OCI-LY3 (cell line): ENCODE measurements around the gene SNX2.
A peak's percentile ranks its signal among the peaks of the same experiment; 100 is the strongest.
"Not testable (repeated sequence)": the region's sequence is repeated elsewhere in the genome, so short reads cannot be mapped to it uniquely, and the experiment has no call there.

Source experiments
- H2AFZ ChIP-seq: fragments of 200-600, 300-600 bp; shearing (Covaris generic); 2 replicates; pipeline ENCODE4 v1.6.0; 2014; ENCODE audit warnings: antibody characterized with exemption, low read depth, low read length
- H3K27ac ChIP-seq: fragments of 200-600, 300-600 bp; sonication (generic); 2 replicates; pipeline ENCODE4 v1.5.1; 2014; ENCODE audit warnings: mild to moderate bottlenecking, low read length, moderate library complexity, mixed read lengths
- H3K27me3 ChIP-seq: fragments of 200-600, 300-600 bp; sonication (generic); 2 replicates; pipeline ENCODE4 v1.6.1; 2014; ENCODE audit warnings: low read depth, low read length, mixed read lengths
- H3K36me3 ChIP-seq: fragments of 200-600, 300-600 bp; sonication (generic); replicated peaks from 2 replicates; pipeline ENCODE3; 2014; ENCODE audit warnings: low read depth, low read length, mixed read lengths
- H3K4me1 ChIP-seq: fragments of 300-600, 200-600 bp; sonication (generic); 2 replicates; pipeline ENCODE4 v1.6.1; 2014; ENCODE audit warnings: low read length, mixed read lengths
- H3K4me2 ChIP-seq: fragments of 200-600, 300-600 bp; sonication (generic); 2 replicates; pipeline ENCODE4 v1.6.1; 2014; ENCODE audit warnings: low read length, mixed read lengths
- H3K4me3 ChIP-seq: fragments of 300-600, 200-600 bp; sonication (generic); 2 replicates; pipeline ENCODE4 v1.5.1; 2014; ENCODE audit warnings: antibody characterized with exemption, mild to moderate bottlenecking, low read length, moderate library complexity
- H3K79me2 ChIP-seq: fragments of 300-600, 200-600 bp; shearing (Covaris generic); 2 replicates; pipeline ENCODE4 v1.6.1; 2014; ENCODE audit warnings: mild to moderate bottlenecking, low read length, mixed read lengths
- H3K9ac ChIP-seq: fragments of 300-600, 200-600 bp; shearing (Covaris generic); 2 replicates; pipeline ENCODE4 v1.6.0; 2014; ENCODE audit warnings: mild to moderate bottlenecking, low read length, moderate library complexity
- H3K9me3 ChIP-seq: fragments of 200-600, 300-600 bp; shearing (Covaris generic); 2 replicates; pipeline ENCODE4 v1.6.1; 2014; ENCODE audit warnings: low read length, mixed read lengths; ENCODE audit not compliant: insufficient read depth
- H4K20me1 ChIP-seq: fragments of 200-600, 300-600 bp; sonication (generic); 2 replicates; pipeline ENCODE4 v1.6.1; 2016; ENCODE audit warnings: low read length, mixed read lengths; ENCODE audit not compliant: insufficient read depth
- CTCF ChIP-seq: fragments of 200-600, 300-600 bp; sonication (generic); IDR thresholded peaks from 2 replicates; pipeline ENCODE4 v1.5.1; 2014; ENCODE audit warnings: antibody characterized with exemption, low read length, low read depth
- EZH2phosphoT487 ChIP-seq: fragments of 200-600 bp; shearing (Covaris generic); IDR thresholded peaks from 2 replicates; pipeline ENCODE4 v1.6.1; 2018; ENCODE audit warnings: antibody characterized with exemption, mixed run types, low read depth

The SNX2 gene

DNA sequence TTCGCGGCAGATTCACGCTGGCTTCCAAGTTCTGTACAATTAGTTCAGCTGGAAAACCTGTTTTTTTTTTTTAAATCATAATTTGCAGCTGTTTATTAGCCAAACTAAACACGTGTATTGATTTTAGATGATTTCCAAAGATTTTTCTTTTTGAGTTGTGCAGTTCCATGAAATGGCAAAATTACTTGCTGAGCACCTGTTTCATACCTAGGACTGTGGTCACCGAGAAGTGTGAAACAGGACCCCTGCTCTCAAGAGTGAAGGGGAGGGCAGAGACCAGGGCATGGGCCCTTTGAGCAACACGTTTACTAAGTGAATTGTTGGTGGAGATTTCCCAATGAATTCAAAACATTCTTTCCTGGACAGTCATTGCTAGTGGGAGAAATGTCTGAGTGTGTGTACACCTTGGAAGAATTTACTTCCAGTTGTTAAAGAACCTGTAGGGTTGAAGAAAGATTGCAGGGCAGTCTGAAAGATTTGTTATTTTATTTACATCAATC lies 71.2 kb downstream of the SNX2 start:
- Histone ChIP-seq H3K27ac (no peak overlapping the region), H3K9ac (peak overlapping the region; percentile 85), H3K4me3 (peak overlapping the region; percentile 92), H3K79me2 (no peaks in the 10 kb centered on the region), H3K27me3 (no peaks in the 10 kb centered on the region), H4K20me1 (no peaks in the 10 kb centered on the region), H3K36me3 (no peaks in the 10 kb centered on the region), H2AFZ (peak overlapping the region; percentile 74; the same call in 1 of the 2 replicates), H3K9me3 (no peaks in the 10 kb centered on the region), H3K4me1 (peaks cover 21% of the 10 kb centered on the region), H3K4me2 (peak overlapping the region; percentile 65)
- TF ChIP-seq EZH2phosphoT487 (no peak), CTCF (no peak)

- Histone ChIP-seq H2AFZ (no peak overlapping the region), H3K4me3 (no peak overlapping the region), H3K27me3 (no peaks in the 10 kb centered on the region), H3K9ac (no peak overlapping the region), H3K4me1 (peaks cover 21% of the 10 kb centered on the region), H3K4me2 (no peak overlapping the region), H3K9me3 (no peaks in the 10 kb centered on the region), H3K27ac (no peak overlapping the region), H3K36me3 (no peaks in the 10 kb centered on the region), H4K20me1 (no peaks in the 10 kb centered on the region), H3K79me2 (no peaks in the 10 kb centered on the region)
- TF ChIP-seq EZH2phosphoT487 (no peak), CTCF (no peak)
These were observed 72.8 kb downstream of the SNX2 start for GRCh38 chr5:122847687-122848081.

- Histone ChIP-seq H2AFZ (no peak overlapping the region), H3K4me3 (no peak overlapping the region), H3K79me2 (no peaks in the 10 kb centered on the region), H3K27me3 (no peaks in the 10 kb centered on the region), H3K27ac (no peak overlapping the region), H3K36me3 (no peaks in the 10 kb centered on the region), H4K20me1 (no peaks in the 10 kb centered on the region), H3K4me2 (no peak overlapping the region), H3K9me3 (no peaks in the 10 kb centered on the region), H3K9ac (no peak overlapping the region), H3K4me1 (peaks cover 14% of the 10 kb centered on the region)
- no peak for TF ChIP-seq CTCF
- no peak for TF ChIP-seq EZH2phosphoT487
These were observed 74.9 kb downstream of the SNX2 start for GRCh38 chr5:122849771-122850170.

- not testable (repeated sequence) for H3K9ac ChIP-seq, H3K36me3 ChIP-seq, H3K27ac ChIP-seq, H4K20me1 ChIP-seq, H2AFZ ChIP-seq, H3K4me3 ChIP-seq, H3K4me2 ChIP-seq, H3K4me1 ChIP-seq, H3K9me3 ChIP-seq, H3K79me2 ChIP-seq, H3K27me3 ChIP-seq
These were observed 82.7 kb downstream of the SNX2 start for GRCh38 chr5:122857538-122857937.

GRCh38 chr5:122858451-122858850 lies 83.6 kb downstream of the SNX2 start:
- Histone ChIP-seq H3K27me3 (no peaks in the 10 kb centered on the region), H3K4me2 (no peak overlapping the region), H3K79me2 (no peaks in the 10 kb centered on the region), H2AFZ (no peak overlapping the region), H3K4me3 (no peak overlapping the region), H3K36me3 (no peaks in the 10 kb centered on the region), H3K9ac (no peak overlapping the region), H3K27ac (no peak overlapping the region), H3K4me1 (no peaks in the 10 kb centered on the region), H4K20me1 (no peaks in the 10 kb centered on the region), H3K9me3 (no peaks in the 10 kb centered on the region)
- TF ChIP-seq EZH2phosphoT487 = no peak
- TF ChIP-seq CTCF = no peak
